RWPE2 (cell line): ENCODE data around the gene GAPDH.

Source experiments
- ATAC-seq: fragments of 200-7000 bp; cut with Tn5 transposase; 3 replicates; pipeline ENCODE4 v1.9.1; 2021; ENCODE audit warnings: low read depth
- DNase-seq: peaks from one replicate; pipeline ENCODE4 v3.0.0-alpha.2; 2020; ENCODE audit warnings: low spot score
- H3K27ac ChIP-seq: fragments of 450-650 bp; 2 replicates; pipeline ENCODE4 v1.5.1; 2017; ENCODE audit warnings: mild to moderate bottlenecking; ENCODE audit not compliant: poor library complexity, severe bottlenecking
- H3K27me3 ChIP-seq: fragments of 250-450 bp; sonication (Bioruptor Pico); 2 replicates; pipeline ENCODE4 v1.5.1; 2021; ENCODE audit warnings: mild to moderate bottlenecking, moderate library complexity; ENCODE audit not compliant: insufficient read depth, poor library complexity, severe bottlenecking
- H3K36me3 ChIP-seq: fragments of 250-450 bp; sonication (Bioruptor Pico); 2 replicates; pipeline ENCODE4 v1.5.1; 2020; ENCODE audit warnings: low read depth, mild to moderate bottlenecking, moderate library complexity
- H3K4me1 ChIP-seq: fragments of 250-450 bp; sonication (Bioruptor Pico); 2 replicates; pipeline ENCODE4 v1.5.1; 2021; ENCODE audit warnings: mild to moderate bottlenecking, moderate library complexity; ENCODE audit not compliant: insufficient read depth, poor library complexity, severe bottlenecking
- H3K4me3 ChIP-seq: fragments of 250-450 bp; sonication (Bioruptor Pico); 2 replicates; pipeline ENCODE4 v1.5.1; 2021; ENCODE audit warnings: mild to moderate bottlenecking, moderate library complexity; ENCODE audit not compliant: severe bottlenecking
- H3K9me3 ChIP-seq: fragments of 250-450 bp; sonication (Bioruptor Pico); 2 replicates; pipeline ENCODE4 v1.5.1; 2021; ENCODE audit warnings: mild to moderate bottlenecking, moderate library complexity; ENCODE audit not compliant: severe bottlenecking
- CTCF ChIP-seq: fragments of 450-650 bp; IDR thresholded peaks from one replicate; pipeline ENCODE4 v1.5.1; 2017; ENCODE audit warnings: mild to moderate bottlenecking, moderate library complexity; ENCODE audit not compliant: poor library complexity, severe bottlenecking

Gene GAPDH

GRCh38 chr12:6573001-6573400 is 38.7 kb downstream of the GAPDH start:
- TF ChIP-seq CTCF, result no peak
- no peaks in the 10 kb centered on the region for H3K9me3 ChIP-seq
- peaks cover 86% of the 10 kb centered on the region for H3K36me3 ChIP-seq
- ATAC-seq, result no peak
- no peaks in the 10 kb centered on the region for H3K4me1 ChIP-seq
- no peak overlapping the region for H3K27ac ChIP-seq
- H3K27me3 ChIP-seq, result no peaks in the 10 kb centered on the region
- DNase-seq, result no peak
- H3K4me3 ChIP-seq, result no peak overlapping the region

GRCh38 chr12:6574576-6575295 is 40.4 kb downstream of the GAPDH start:
- TF ChIP-seq CTCF, result no peak
- Histone ChIP-seq H3K4me1 (no peaks in the 10 kb centered on the region), H3K4me3 (no peak overlapping the region), H3K36me3 (peaks cover 97% of the 10 kb centered on the region), H3K27ac (no peak overlapping the region), H3K27me3 (no peaks in the 10 kb centered on the region), H3K9me3 (no peaks in the 10 kb centered on the region)
- no peak for ATAC-seq
- DNase-seq, result no peak

GRCh38 chr12:6575648-6576047 is 41.3 kb downstream of the GAPDH start:
- Histone ChIP-seq H3K27me3 (no peaks in the 10 kb centered on the region), H3K9me3 (no peaks in the 10 kb centered on the region), H3K36me3 (peaks cover 96% of the 10 kb centered on the region), H3K4me1 (no peaks in the 10 kb centered on the region), H3K27ac (no peak overlapping the region), H3K4me3 (no peak overlapping the region)
- no peak for TF ChIP-seq CTCF
- ATAC-seq (no peak), DNase-seq (no peak)

GRCh38 chr12:6582196-6582595 is 47.9 kb downstream of the GAPDH start:
- Histone ChIP-seq H3K36me3 (peaks cover 99% of the 10 kb centered on the region), H3K27ac (no peak overlapping the region), H3K9me3 (no peaks in the 10 kb centered on the region), H3K27me3 (no peaks in the 10 kb centered on the region), H3K4me3 (no peak overlapping the region), H3K4me1 (no peaks in the 10 kb centered on the region)
- ATAC-seq, result no peak
- TF ChIP-seq CTCF, result no peak
- no peak for DNase-seq

- Histone ChIP-seq H3K9me3 (no peaks in the 10 kb centered on the region), H3K36me3 (peaks cover 99% of the 10 kb centered on the region), H3K27ac (no peak overlapping the region), H3K4me3 (no peak overlapping the region), H3K27me3 (no peaks in the 10 kb centered on the region), H3K4me1 (no peaks in the 10 kb centered on the region)
- no peak for TF ChIP-seq CTCF
- DNase-seq (no peak), ATAC-seq (no peak)
Observed at GRCh38 chr12:6582959-6583358, 48.6 kb downstream of the GAPDH start.
